ENCODE results near the gene GPR32.
"Not testable (repeated sequence)": the region's sequence is repeated elsewhere in the genome, so short reads cannot be mapped to it uniquely, and the experiment has no call there.

The GPR32 gene

GRCh38 chr19:50728084-50728737 is 42.1 kb upstream of the GPR32 start:
- H3K4me1 ChIP-seq (ENCODE audit: control insufficient read depth, insufficient read depth, low read length, poor library complexity, severe bottlenecking), result no peaks in the 10 kb centered on the region
- peaks cover 9% of the 10 kb centered on the region for H3K9me3 ChIP-seq (ENCODE audit: control insufficient read depth, low read length)
- 49 to 53% methylated on average over 25 to 33 of the region's 39 CpGs for WGBS, 2 experiments (ENCODE audit: insufficient coverage in 2 of 2)
- no peak overlapping the region for H3K27ac ChIP-seq (ENCODE audit: low read depth, low read length, severe bottlenecking)
- peaks cover 6% of the 10 kb centered on the region for H3K36me3 ChIP-seq (ENCODE audit: control insufficient read depth, insufficient read depth, low read length)
- H3K4me3 ChIP-seq (ENCODE audit: extremely low read depth, insufficient read depth, low read length, poor library complexity, severe bottlenecking), result no peak overlapping the region

GRCh38 chr19:50729894-50730293 is 40.4 kb upstream of the GPR32 start:
- H3K36me3 ChIP-seq (ENCODE audit: control insufficient read depth, insufficient read depth, low read length), result peaks cover 6% of the 10 kb centered on the region
- H3K9me3 ChIP-seq (ENCODE audit: control insufficient read depth, low read length), result peaks cover 9% of the 10 kb centered on the region
- H3K4me3 ChIP-seq (ENCODE audit: extremely low read depth, insufficient read depth, low read length, poor library complexity, severe bottlenecking), result no peak overlapping the region
- H3K4me1 ChIP-seq (ENCODE audit: control insufficient read depth, insufficient read depth, low read length, poor library complexity, severe bottlenecking), result no peaks in the 10 kb centered on the region
- no peak overlapping the region for H3K27ac ChIP-seq (ENCODE audit: low read depth, low read length, severe bottlenecking)
- WGBS, 2 experiments (ENCODE audit: insufficient coverage in 2 of 2), result 87 to 90% methylated on average over 3 of the region's 5 CpGs

- peaks cover 13% of the 10 kb centered on the region for H3K9me3 ChIP-seq (ENCODE audit: control insufficient read depth, low read length)
- WGBS, 2 experiments (ENCODE audit: insufficient coverage in 2 of 2), result 79 to 81% methylated on average over 7 of the region's 7 CpGs
Observed at GRCh38 chr19:50735869-50736268, 34.4 kb upstream of the GPR32 start.

GRCh38 chr19:50736338-50736737 is 33.9 kb upstream of the GPR32 start:
- H3K4me1 ChIP-seq (ENCODE audit: control insufficient read depth, insufficient read depth, low read length, poor library complexity, severe bottlenecking), result peaks cover 3% of the 10 kb centered on the region
- 62 to 66% methylated on average over 3 of the region's 5 CpGs for WGBS, 2 experiments (ENCODE audit: insufficient coverage in 2 of 2)
- no peak overlapping the region for H3K4me3 ChIP-seq (ENCODE audit: extremely low read depth, insufficient read depth, low read length, poor library complexity, severe bottlenecking)
- no peaks in the 10 kb centered on the region for H3K36me3 ChIP-seq (ENCODE audit: control insufficient read depth, insufficient read depth, low read length)
- H3K9me3 ChIP-seq (ENCODE audit: control insufficient read depth, low read length), result peaks cover 13% of the 10 kb centered on the region
- no peak overlapping the region for H3K27ac ChIP-seq (ENCODE audit: low read depth, low read length, severe bottlenecking)

More at GRCh38 chr19:50735869-50736268, 34.4 kb upstream of the GPR32 start:
- Histone ChIP-seq H3K4me1 (ENCODE audit: control insufficient read depth, insufficient read depth, low read length, poor library complexity, severe bottlenecking) (peaks cover 3% of the 10 kb centered on the region), H3K27ac (ENCODE audit: low read depth, low read length, severe bottlenecking) (no peak overlapping the region), H3K4me3 (ENCODE audit: extremely low read depth, insufficient read depth, low read length, poor library complexity, severe bottlenecking) (no peak overlapping the region), H3K36me3 (ENCODE audit: control insufficient read depth, insufficient read depth, low read length) (no peaks in the 10 kb centered on the region)

- Histone ChIP-seq H3K27ac (ENCODE audit: low read depth, low read length, severe bottlenecking) (no peak overlapping the region), H3K4me3 (ENCODE audit: extremely low read depth, insufficient read depth, low read length, poor library complexity, severe bottlenecking) (no peak overlapping the region), H3K36me3 (ENCODE audit: control insufficient read depth, insufficient read depth, low read length) (no peaks in the 10 kb centered on the region), H3K4me1 (ENCODE audit: control insufficient read depth, insufficient read depth, low read length, poor library complexity, severe bottlenecking) (peaks cover 3% of the 10 kb centered on the region), H3K9me3 (ENCODE audit: control insufficient read depth, low read length) (peaks cover 9% of the 10 kb centered on the region)
- 79 to 84% methylated on average over 17 to 18 of the region's 23 CpGs for WGBS, 2 experiments (ENCODE audit: insufficient coverage in 2 of 2)
Observed at GRCh38 chr19:50739132-50739913, 30.9 kb upstream of the GPR32 start.

GRCh38 chr19:50739914-50740426 is 30.3 kb upstream of the GPR32 start:
- H3K9me3 ChIP-seq (ENCODE audit: control insufficient read depth, low read length), result peaks cover 9% of the 10 kb centered on the region
- no peak overlapping the region for H3K4me3 ChIP-seq (ENCODE audit: extremely low read depth, insufficient read depth, low read length, poor library complexity, severe bottlenecking)
- no peaks in the 10 kb centered on the region for H3K36me3 ChIP-seq (ENCODE audit: control insufficient read depth, insufficient read depth, low read length)
- WGBS, 2 experiments (ENCODE audit: insufficient coverage in 2 of 2), result 67 to 73% methylated on average over 2 of the region's 11 CpGs
- peaks cover 3% of the 10 kb centered on the region for H3K4me1 ChIP-seq (ENCODE audit: control insufficient read depth, insufficient read depth, low read length, poor library complexity, severe bottlenecking)
- no peak overlapping the region for H3K27ac ChIP-seq (ENCODE audit: low read depth, low read length, severe bottlenecking)

- 75 to 76% methylated on average over 11 to 13 of the region's 18 CpGs for WGBS, 2 experiments (ENCODE audit: insufficient coverage in 2 of 2)
- H3K36me3 ChIP-seq (ENCODE audit: control insufficient read depth, insufficient read depth, low read length), result no peaks in the 10 kb centered on the region
- no peak overlapping the region for H3K27ac ChIP-seq (ENCODE audit: low read depth, low read length, severe bottlenecking)
- H3K9me3 ChIP-seq (ENCODE audit: control insufficient read depth, low read length), result peaks cover 3% of the 10 kb centered on the region
- H3K4me3 ChIP-seq (ENCODE audit: extremely low read depth, insufficient read depth, low read length, poor library complexity, severe bottlenecking), result no peak overlapping the region
- no peaks in the 10 kb centered on the region for H3K4me1 ChIP-seq (ENCODE audit: control insufficient read depth, insufficient read depth, low read length, poor library complexity, severe bottlenecking)
Observed at GRCh38 chr19:50741179-50741933, 28.9 kb upstream of the GPR32 start.

- WGBS, 2 experiments (ENCODE audit: insufficient coverage in 2 of 2), result 85 to 92% methylated on average over 5 to 6 of the region's 6 CpGs
- H3K27ac ChIP-seq (ENCODE audit: low read depth, low read length, severe bottlenecking), result no peak overlapping the region
Observed at GRCh38 chr19:50743537-50743936, 26.7 kb upstream of the GPR32 start.

GRCh38 chr19:50745221-50745620 is 25.0 kb upstream of the GPR32 start:
- 50 to 80% methylated on average over 1 of the region's 10 CpGs for WGBS, 2 experiments (ENCODE audit: insufficient coverage in 2 of 2)
- H3K9me3 ChIP-seq (ENCODE audit: control insufficient read depth, low read length), result no peaks in the 10 kb centered on the region
- H3K36me3 ChIP-seq (ENCODE audit: control insufficient read depth, insufficient read depth, low read length), result no peaks in the 10 kb centered on the region
- H3K4me3 ChIP-seq (ENCODE audit: extremely low read depth, insufficient read depth, low read length, poor library complexity, severe bottlenecking), result no peak overlapping the region
- H3K27ac ChIP-seq (ENCODE audit: low read depth, low read length, severe bottlenecking), result no peak overlapping the region
- H3K4me1 ChIP-seq (ENCODE audit: control insufficient read depth, insufficient read depth, low read length, poor library complexity, severe bottlenecking), result no peaks in the 10 kb centered on the region

More at GRCh38 chr19:50743537-50743936, 26.7 kb upstream of the GPR32 start:
- H3K9me3 ChIP-seq (ENCODE audit: control insufficient read depth, low read length), result peaks cover 3% of the 10 kb centered on the region
- H3K4me3 ChIP-seq (ENCODE audit: extremely low read depth, insufficient read depth, low read length, poor library complexity, severe bottlenecking), result no peak overlapping the region
- no peaks in the 10 kb centered on the region for H3K36me3 ChIP-seq (ENCODE audit: control insufficient read depth, insufficient read depth, low read length)
- H3K4me1 ChIP-seq (ENCODE audit: control insufficient read depth, insufficient read depth, low read length, poor library complexity, severe bottlenecking), result no peaks in the 10 kb centered on the region

GRCh38 chr19:50747141-50747540 is 23.1 kb upstream of the GPR32 start:
- 92 to 94% methylated on average over 9 to 11 of the region's 14 CpGs for WGBS, 2 experiments (ENCODE audit: insufficient coverage in 2 of 2)
- H3K36me3 ChIP-seq (ENCODE audit: control insufficient read depth, insufficient read depth, low read length); H3K4me1 ChIP-seq (ENCODE audit: control insufficient read depth, insufficient read depth, low read length, poor library complexity, severe bottlenecking); H3K27ac ChIP-seq (ENCODE audit: low read depth, low read length, severe bottlenecking); H3K4me3 ChIP-seq (ENCODE audit: extremely low read depth, insufficient read depth, low read length, poor library complexity, severe bottlenecking); H3K9me3 ChIP-seq (ENCODE audit: control insufficient read depth, low read length): not testable (repeated sequence)

Data from mesodermal cell (in vitro differentiated cells).